ENCODE measurements around the gene OTULIN.

Gene OTULIN

DNA sequence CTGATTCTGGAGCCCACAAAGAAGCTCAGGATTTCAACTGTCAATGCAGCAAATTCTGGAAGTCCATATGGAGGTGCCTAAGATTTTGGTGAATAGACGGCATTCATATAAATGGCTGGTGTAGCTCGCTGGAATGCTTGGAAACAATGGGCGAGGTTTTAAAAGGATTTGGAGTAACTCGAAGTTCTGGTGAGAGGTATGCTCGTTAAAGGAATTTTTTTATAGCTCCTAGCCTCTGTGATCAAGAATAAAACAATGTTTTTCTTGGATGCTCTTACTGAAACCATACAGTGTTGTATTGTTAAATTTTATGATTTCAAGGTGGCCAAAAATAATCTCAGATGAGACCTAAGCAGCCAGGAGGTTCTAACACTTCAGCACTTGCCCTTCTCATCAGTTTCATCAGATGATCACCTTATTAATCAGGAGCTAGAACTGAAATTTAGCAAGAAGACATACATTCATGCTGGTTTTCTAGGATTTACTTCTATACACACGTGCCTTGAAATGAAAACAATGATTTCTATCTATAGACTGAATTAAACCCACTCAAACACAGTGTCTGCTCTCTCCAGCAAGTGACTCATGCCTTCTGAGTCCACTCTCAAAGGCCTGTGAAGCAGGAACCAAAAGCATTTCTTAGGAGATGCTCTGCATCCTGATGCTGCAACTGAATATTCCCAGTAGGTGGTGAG, 79.2 kb downstream of the OTULIN start:
- Histone ChIP-seq H3K36me3 (ENCODE audit: insufficient read depth) (no peaks in the 10 kb centered on the region), H3K27ac (no peak overlapping the region), H4K20me1 (ENCODE audit: insufficient read depth) (no peaks in the 10 kb centered on the region), H3K79me2 (ENCODE audit: insufficient read depth, low read depth) (no peaks in the 10 kb centered on the region), H3K4me3 (IDR thresholded peaks at IDR 0.05; ENCODE audit: insufficient read depth, low read depth, low read length) (no peak overlapping the region), H3K4me2 (no peak overlapping the region), H3K27me3 (ENCODE audit: insufficient read depth, low read depth) (no peaks in the 10 kb centered on the region), H3K9ac (no peak overlapping the region), H2AFZ (ENCODE audit: low read depth) (no peak overlapping the region), H3K4me1 (ENCODE audit: low read depth, poor library complexity, severe bottlenecking) (no peaks in the 10 kb centered on the region)
- TF ChIP-seq, protein P1, sequence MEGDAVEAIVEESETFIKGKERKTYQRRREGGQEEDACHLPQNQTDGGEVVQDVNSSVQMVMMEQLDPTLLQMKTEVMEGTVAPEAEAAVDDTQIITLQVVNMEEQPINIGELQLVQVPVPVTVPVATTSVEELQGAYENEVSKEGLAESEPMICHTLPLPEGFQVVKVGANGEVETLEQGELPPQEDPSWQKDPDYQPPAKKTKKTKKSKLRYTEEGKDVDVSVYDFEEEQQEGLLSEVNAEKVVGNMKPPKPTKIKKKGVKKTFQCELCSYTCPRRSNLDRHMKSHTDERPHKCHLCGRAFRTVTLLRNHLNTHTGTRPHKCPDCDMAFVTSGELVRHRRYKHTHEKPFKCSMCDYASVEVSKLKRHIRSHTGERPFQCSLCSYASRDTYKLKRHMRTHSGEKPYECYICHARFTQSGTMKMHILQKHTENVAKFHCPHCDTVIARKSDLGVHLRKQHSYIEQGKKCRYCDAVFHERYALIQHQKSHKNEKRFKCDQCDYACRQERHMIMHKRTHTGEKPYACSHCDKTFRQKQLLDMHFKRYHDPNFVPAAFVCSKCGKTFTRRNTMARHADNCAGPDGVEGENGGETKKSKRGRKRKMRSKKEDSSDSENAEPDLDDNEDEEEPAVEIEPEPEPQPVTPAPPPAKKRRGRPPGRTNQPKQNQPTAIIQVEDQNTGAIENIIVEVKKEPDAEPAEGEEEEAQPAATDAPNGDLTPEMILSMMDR (conservative IDR thresholded peaks at IDR 0.05; ENCODE audit: low read depth, low read length): no peak

DNA sequence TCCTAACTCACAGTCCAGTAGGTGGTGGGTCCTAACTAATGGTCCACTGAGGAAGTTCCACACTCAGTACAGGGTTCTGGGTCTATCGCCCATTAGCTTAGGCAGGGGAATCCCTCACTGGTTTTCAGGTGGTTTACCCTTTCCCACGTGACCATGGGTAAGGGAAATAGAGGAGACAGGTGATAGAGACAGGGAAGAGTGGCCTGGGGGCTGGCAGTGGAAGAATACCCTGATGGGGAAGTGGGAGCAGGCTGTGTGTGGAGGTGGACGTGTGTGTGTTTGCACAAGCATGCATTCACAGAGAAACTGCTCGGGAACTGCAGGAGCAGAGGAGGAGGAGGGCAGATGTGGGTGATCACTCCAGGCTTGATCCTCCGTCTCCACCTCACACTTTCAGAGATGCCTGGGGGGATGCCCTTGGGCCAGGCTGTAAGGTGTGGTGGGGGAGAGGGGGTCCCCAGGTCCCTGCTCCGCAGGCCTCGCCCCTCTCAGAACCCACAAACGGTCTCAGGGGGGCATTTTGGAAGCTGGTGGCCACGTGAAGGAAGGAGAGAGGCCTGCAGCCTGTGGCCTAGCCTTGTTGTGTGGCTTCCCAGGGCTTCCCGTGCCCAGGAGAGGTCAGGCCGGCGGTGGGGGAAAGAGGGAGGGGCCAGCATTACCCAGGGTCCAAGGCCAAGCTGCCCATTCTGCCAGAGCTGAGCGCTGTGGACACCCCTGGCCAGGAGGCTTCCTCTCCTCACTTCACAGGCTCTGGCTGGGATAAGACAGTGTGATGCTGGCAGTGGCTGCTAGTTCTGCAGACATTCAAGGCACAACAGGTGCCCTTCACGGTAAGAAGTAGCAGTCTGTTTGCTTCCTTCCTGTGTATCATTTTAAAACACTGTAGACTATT, 80.0 kb downstream of the OTULIN start:
- H3K4me3 ChIP-seq (IDR thresholded peaks at IDR 0.05; ENCODE audit: insufficient read depth, low read depth, low read length): no peak overlapping the region
- no peak overlapping the region for H3K27ac ChIP-seq
- no peaks in the 10 kb centered on the region for H4K20me1 ChIP-seq (ENCODE audit: insufficient read depth)
- H3K4me1 ChIP-seq (ENCODE audit: low read depth, poor library complexity, severe bottlenecking): no peaks in the 10 kb centered on the region
- H3K9ac ChIP-seq: no peak overlapping the region
- H3K36me3 ChIP-seq (ENCODE audit: insufficient read depth): no peaks in the 10 kb centered on the region
- TF ChIP-seq, protein P1 (conservative IDR thresholded peaks at IDR 0.05; ENCODE audit: low read depth, low read length): no peak
- no peaks in the 10 kb centered on the region for H3K79me2 ChIP-seq (ENCODE audit: insufficient read depth, low read depth)
- H3K4me2 ChIP-seq: no peak overlapping the region
- no peaks in the 10 kb centered on the region for H3K27me3 ChIP-seq (ENCODE audit: insufficient read depth, low read depth)
- no peak overlapping the region for H2AFZ ChIP-seq (ENCODE audit: low read depth)

DNA sequence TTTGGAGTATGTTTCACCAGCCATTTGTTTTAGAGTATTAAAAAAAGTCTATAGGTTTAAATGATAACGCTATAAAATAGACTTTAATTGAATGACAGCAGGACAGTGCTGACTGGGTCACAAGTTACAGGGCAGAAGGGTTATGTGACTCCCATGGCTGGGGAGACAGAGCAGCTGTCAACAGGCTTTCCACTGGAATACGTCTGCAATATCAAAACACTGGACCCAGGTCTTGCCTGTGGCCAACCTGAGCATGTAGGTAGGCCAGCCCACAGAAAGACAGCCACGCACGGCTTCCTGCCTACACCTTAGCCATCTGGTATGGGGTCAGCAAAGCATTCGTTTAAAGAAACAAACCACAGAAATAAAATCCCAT, 80.7 kb downstream of the OTULIN start:
- Histone ChIP-seq H3K4me2 (no peak overlapping the region), H3K27me3 (ENCODE audit: insufficient read depth, low read depth) (no peaks in the 10 kb centered on the region), H3K79me2 (ENCODE audit: insufficient read depth, low read depth) (no peaks in the 10 kb centered on the region), H2AFZ (ENCODE audit: low read depth) (no peak overlapping the region), H4K20me1 (ENCODE audit: insufficient read depth) (no peaks in the 10 kb centered on the region), H3K9ac (no peak overlapping the region), H3K36me3 (ENCODE audit: insufficient read depth) (no peaks in the 10 kb centered on the region), H3K4me1 (ENCODE audit: low read depth, poor library complexity, severe bottlenecking) (no peaks in the 10 kb centered on the region), H3K4me3 (IDR thresholded peaks at IDR 0.05; ENCODE audit: insufficient read depth, low read depth, low read length) (no peak overlapping the region), H3K27ac (no peak overlapping the region)
- TF ChIP-seq, protein P1 (conservative IDR thresholded peaks at IDR 0.05; ENCODE audit: low read depth, low read length): no peak

DNA sequence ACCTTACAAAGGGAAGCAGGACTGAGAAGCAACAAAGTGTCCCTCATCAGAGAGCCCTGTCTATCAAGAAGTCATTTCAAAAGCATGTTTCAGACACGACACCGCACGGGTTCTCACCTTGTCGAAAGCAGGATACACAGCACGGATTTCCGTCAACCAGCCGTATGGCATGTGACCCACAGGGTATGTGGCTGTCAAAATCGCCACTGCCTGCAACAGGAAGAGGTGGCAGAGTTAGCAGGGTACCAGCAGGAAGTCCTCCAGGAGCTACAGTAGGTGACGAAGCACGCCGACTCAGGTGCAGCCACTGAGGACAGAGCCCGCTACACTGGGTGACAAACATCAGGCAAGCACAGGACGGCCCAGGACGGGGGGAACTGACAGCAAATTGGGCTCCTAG, 81.2 kb downstream of the OTULIN start:
- H3K4me1 ChIP-seq (ENCODE audit: low read depth, poor library complexity, severe bottlenecking): no peaks in the 10 kb centered on the region
- H2AFZ ChIP-seq (ENCODE audit: low read depth): no peak overlapping the region
- H3K27ac ChIP-seq: no peak overlapping the region
- no peaks in the 10 kb centered on the region for H3K36me3 ChIP-seq (ENCODE audit: insufficient read depth)
- H3K4me3 ChIP-seq (IDR thresholded peaks at IDR 0.05; ENCODE audit: insufficient read depth, low read depth, low read length): no peak overlapping the region
- H3K9ac ChIP-seq: no peak overlapping the region
- no peak overlapping the region for H3K4me2 ChIP-seq
- H3K79me2 ChIP-seq (ENCODE audit: insufficient read depth, low read depth): no peaks in the 10 kb centered on the region
- H4K20me1 ChIP-seq (ENCODE audit: insufficient read depth): no peaks in the 10 kb centered on the region
- no peaks in the 10 kb centered on the region for H3K27me3 ChIP-seq (ENCODE audit: insufficient read depth, low read depth)
- TF ChIP-seq, protein P1 (conservative IDR thresholded peaks at IDR 0.05; ENCODE audit: low read depth, low read length): no peak

Measured in KMS-11 (cell line).